Fibroblast of skin of right quadriceps (primary cell): ENCODE results near the gene GTF3C2.

ENCODE experiments used
- DNase-seq: peaks from one replicate; pipeline ENCODE4 v3.0.0-alpha.2; 2013

Gene GTF3C2

DNA sequence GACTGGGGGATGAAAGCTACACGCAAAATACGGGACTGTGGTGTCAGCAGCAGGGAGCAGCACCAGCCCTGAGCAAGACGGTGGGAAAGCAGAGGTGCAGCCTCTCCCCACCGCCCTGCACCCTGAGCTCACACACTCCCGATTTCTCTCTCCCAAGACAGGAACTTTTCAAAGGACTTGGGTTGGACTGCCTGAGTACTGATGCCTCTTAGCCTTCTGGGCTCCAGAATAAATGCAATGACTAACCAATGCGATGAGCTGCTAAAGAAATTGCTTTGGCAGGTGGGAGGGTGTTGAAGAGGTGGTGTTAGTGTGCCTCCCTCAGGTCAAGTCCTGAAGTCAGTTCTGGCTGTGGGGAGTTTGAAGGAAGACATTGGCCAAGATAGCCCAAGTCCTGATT, 64.7 kb downstream of the GTF3C2 start:
- no peak for DNase-seq

DNA sequence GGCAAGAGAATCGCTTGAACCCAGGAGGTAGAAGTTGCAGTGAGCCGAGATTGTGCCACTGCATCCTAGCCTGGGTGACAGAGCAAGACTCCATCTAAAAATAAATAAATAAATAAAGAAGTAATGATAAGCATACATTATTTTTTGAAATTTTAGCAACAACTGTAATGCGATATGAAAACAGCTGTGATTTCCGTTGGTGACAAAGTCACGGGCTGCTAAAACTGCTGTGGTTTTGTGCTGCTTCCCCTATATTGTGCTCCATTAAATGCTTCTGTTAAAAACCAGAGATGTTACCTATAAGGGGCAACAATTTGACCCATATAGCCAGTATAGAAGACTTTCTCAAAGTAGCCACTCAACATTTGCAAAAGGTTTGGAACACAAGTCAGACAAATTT, 66.0 kb downstream of the GTF3C2 start:
- DNase-seq, result no peak

DNA sequence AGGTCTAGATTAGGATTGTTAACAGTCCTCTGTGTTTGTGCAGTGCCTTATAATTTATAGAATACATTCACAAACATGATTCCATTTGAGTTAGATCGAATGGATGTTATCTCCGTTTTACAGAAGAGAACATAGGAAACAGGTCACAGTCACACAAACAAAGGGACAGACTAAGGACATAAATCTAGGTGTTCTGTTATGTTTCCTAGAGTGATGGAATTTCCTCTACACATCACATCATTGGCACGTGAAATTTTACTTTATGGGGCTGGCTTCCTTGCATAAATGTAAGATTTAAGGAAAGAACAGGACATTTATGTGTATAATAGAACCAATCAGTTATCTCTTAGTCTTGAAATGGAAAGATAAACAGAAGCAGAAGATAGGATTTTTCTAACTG, 68.0 kb downstream of the GTF3C2 start:
- DNase-seq, result no peak

- no peak for DNase-seq
Observed at GRCh38 chr2:27285481-27285880, 71.1 kb downstream of the GTF3C2 start.

GRCh38 chr2:27284996-27285395, 71.6 kb downstream of the GTF3C2 start:
- no peak for DNase-seq

DNA sequence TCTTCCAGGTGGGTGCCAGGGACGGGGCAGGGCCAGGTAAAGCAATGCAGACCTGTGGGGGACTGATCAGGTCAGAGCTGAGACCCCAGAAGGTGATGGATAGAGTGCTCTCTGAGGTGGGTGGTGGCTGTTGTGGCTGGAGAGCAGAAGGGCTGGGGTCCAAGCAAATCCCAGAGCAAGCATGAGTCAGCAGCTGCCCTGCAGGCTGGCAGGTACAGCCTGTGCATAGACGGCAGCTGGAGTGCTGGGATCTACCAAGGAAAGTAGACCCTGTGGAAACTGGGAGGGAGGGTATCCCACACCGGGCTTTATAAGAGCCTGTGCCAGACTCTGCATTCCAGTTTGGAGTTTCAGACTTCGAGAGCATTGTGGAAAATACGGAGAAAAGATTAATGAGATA, 73.7 kb downstream of the GTF3C2 start:
- no peak for DNase-seq

GRCh38 chr2:27281855-27282559, 74.6 kb downstream of the GTF3C2 start, which contains the start of gene TRIM54:
TRIM54 (plus strand) TSS chr2:27282429; CDS start chr2:27282732, 303 bp downstream.
- DNase-seq, result no peak

DNA sequence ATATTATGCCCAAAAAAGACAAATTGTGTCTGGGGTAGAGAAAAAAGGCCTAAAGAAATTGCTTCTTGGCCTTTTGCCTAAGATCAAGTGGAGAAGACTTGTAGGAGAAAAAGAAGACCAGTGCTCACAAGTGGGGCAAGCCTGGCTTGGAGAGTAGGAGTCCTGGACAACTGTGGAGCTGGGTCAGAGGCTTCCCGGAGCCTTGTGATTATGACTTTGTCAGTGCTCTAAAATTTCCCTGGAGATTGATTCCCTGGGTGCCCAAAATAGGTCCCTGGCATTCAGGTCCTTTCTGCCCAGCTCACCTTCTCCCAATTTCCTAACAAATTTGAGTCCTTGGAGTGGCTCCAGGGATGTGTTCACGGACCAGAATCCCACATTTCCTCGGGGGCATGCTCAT, 75.1 kb downstream of the GTF3C2 start:
- no peak for DNase-seq

DNA sequence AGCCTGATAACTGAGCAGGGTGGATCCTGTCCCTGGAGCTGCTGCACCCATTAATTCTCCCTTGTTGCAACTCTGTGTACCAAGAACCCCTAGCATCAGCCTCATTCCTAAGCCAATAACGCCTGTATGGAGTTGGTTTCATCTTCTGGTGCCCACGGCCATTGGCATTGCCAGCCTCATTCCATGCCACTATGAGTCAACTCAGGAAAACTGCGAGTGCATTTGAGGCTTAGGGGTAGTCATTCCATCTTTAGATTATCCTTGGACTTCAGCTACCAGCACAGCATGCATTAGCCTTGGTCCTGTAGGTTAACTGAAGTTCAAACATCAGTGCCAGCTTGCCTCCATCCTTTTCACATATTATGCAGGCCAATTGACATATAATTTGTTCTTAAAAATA, 75.7 kb downstream of the GTF3C2 start:
- no peak for DNase-seq

GRCh38 chr2:27278010-27278409, 78.6 kb downstream of the GTF3C2 start:
- DNase-seq, result no peak
